Activated CD4-positive, alpha-beta T cell treated with anti-CD3 and anti-CD28 coated beads, Interleukin-2, amount 50 U/mL, for 24 hours (primary cell): ENCODE data around the gene OR1D5.
A peak's percentile ranks its signal among the peaks of the same experiment; 100 is the strongest.
"Not testable (repeated sequence)": the region's sequence is repeated elsewhere in the genome, so short reads cannot be mapped to it uniquely, and the experiment has no call there.

ENCODE experiments used
- DNase-seq, 2 donors: peaks; one replicate each; pipeline ENCODE4 v3.0.0-alpha.2; 2020; ENCODE audit warnings: low read depth in 1 of 2, low spot score in 1 of 2

OR1D5 gene

GRCh38 chr17:3063507-3063906 is at the start of gene OR1D5:
Gene OR1D5, minus strand, starts transcription at chr17:3063607. Its CDS starts 0 bp downstream, at chr17:3063607.
- DNase-seq = not testable (repeated sequence)

GRCh38 chr17:3104322-3104721 is 40.9 kb upstream of the OR1D5 start, which contains the start of gene OR1D2:
Gene OR1D2, minus strand, starts transcription at chr17:3104422. Its CDS starts 11,426 bp downstream, at chr17:3092996.
- no peak for DNase-seq

GRCh38 chr17:3073850-3074249 is 10.4 kb upstream of the OR1D5 start:
- DNase-seq = not testable (repeated sequence)

- not testable (repeated sequence) for DNase-seq
Observed at GRCh38 chr17:3065192-3065591, 1.8 kb upstream of the OR1D5 start.

- DNase-seq = not testable (repeated sequence)
Observed at GRCh38 chr17:3062824-3063377, 506 bp downstream of the OR1D5 start.

GRCh38 chr17:3054868-3055267 is 8.5 kb downstream of the OR1D5 start:
- not testable (repeated sequence) for DNase-seq

- no peak for DNase-seq
Observed at GRCh38 chr17:3049705-3050295, 13.6 kb downstream of the OR1D5 start.

- peak; percentile 86 to 93 for DNase-seq
Observed at GRCh38 chr17:3048727-3049471, 14.5 kb downstream of the OR1D5 start.

- DNase-seq = no peak
Observed at GRCh38 chr17:3046753-3047152, 16.7 kb downstream of the OR1D5 start.

GRCh38 chr17:3043737-3044365 is 19.6 kb downstream of the OR1D5 start:
- no peak for DNase-seq

- DNase-seq = no peak
Observed at GRCh38 chr17:3040882-3041281, 22.5 kb downstream of the OR1D5 start.

GRCh38 chr17:3039736-3040135 is 23.7 kb downstream of the OR1D5 start:
- DNase-seq = no peak

GRCh38 chr17:3038941-3039340 is 24.5 kb downstream of the OR1D5 start:
- no peak for DNase-seq

GRCh38 chr17:3037259-3037658 is 26.1 kb downstream of the OR1D5 start:
- no peak for DNase-seq

- DNase-seq = no peak
Observed at GRCh38 chr17:3036800-3037199, 26.6 kb downstream of the OR1D5 start.

- DNase-seq = no peak
Observed at GRCh38 chr17:3035968-3036280, 27.5 kb downstream of the OR1D5 start.

GRCh38 chr17:3035256-3035967 is 28.0 kb downstream of the OR1D5 start:
- no peak for DNase-seq

- DNase-seq = no peak
Observed at GRCh38 chr17:3034578-3034920, 28.9 kb downstream of the OR1D5 start.

- DNase-seq = no peak
Observed at GRCh38 chr17:3033741-3034577, 29.4 kb downstream of the OR1D5 start.

GRCh38 chr17:3033248-3033640 is 30.2 kb downstream of the OR1D5 start:
- no peak for DNase-seq
